H1 (cell line): ENCODE results near the gene CCDC92B. TPM values are rescaled to one million over a fixed set of nuclear protein-coding genes. Genes with fewer than 3 reads are reported as not detected.
A peak's percentile ranks its signal among the peaks of the same experiment; 100 is the strongest.

ENCODE experiments used
- CTCF ChIA-PET: fragments of 300-600 bp; sonication (Branson Sonifier 250); formaldehyde crosslinking; loops from one replicate; lab custom pipeline; 2021; ENCODE audit not compliant: partially characterized antibody; lab: Charles Lee
- POLR2A ChIA-PET: fragments of 300-600 bp; sonication (Branson Sonifier 250); formaldehyde crosslinking; loops from one replicate; lab custom pipeline; 2021; ENCODE audit warnings: inconsistent platforms; ENCODE audit not compliant: partially characterized antibody; lab: Charles Lee
- DNase-seq, 2 experiments: peaks; one replicate each; pipeline versions ENCODE4 v3.0.0 to v3.0.0-alpha.2; 2010 to 2022; ENCODE audit warnings: low spot score in 2 of 2, low read depth in 1 of 2, mixed read lengths in 1 of 2
- FAIRE-seq: peaks from 2 replicates; lab custom pipeline; 2011; peaks lifted over from hg19 to GRCh38; lab: Jason Lieb, UNC
- H2AFZ ChIP-seq: 2 replicates; pipeline ENCODE4 v1.8.1; 2012; ENCODE audit warnings: low read length, inconsistent platforms
- H2AK5ac ChIP-seq: 2 replicates; pipeline ENCODE4 v1.6.1; 2013; ENCODE audit warnings: low read depth, low read length
- H2BK120ac ChIP-seq: replicated peaks from 2 replicates; pipeline ENCODE3; 2013; ENCODE audit warnings: low read depth, low read length, inconsistent platforms
- H2BK12ac ChIP-seq: 2 replicates; pipeline ENCODE4 v1.6.1; 2013; ENCODE audit warnings: low read depth, low read length
- H2BK15ac ChIP-seq: 2 replicates; pipeline ENCODE4 v1.6.1; 2013; ENCODE audit warnings: low read length
- H2BK20ac ChIP-seq: 2 replicates; pipeline ENCODE4 v1.6.1; 2013; ENCODE audit warnings: low read length
- H2BK5ac ChIP-seq: 2 replicates; pipeline ENCODE4 v1.6.1; 2013; ENCODE audit warnings: low read depth, low read length
- H3K14ac ChIP-seq: 2 replicates; pipeline ENCODE4 v1.6.1; 2013; ENCODE audit warnings: inconsistent platforms; ENCODE audit not compliant: insufficient read length
- H3K18ac ChIP-seq: 2 replicates; pipeline ENCODE4 v1.6.1; 2013; ENCODE audit warnings: low read length; ENCODE audit errors: extremely low read depth
- H3K23ac ChIP-seq: 2 replicates; pipeline ENCODE4 v1.6.1; 2013; ENCODE audit warnings: inconsistent platforms; ENCODE audit not compliant: insufficient read length
- H3K23me2 ChIP-seq: 2 replicates; pipeline ENCODE4 v1.6.1; 2013; ENCODE audit warnings: low read depth, low read length
- H3K27ac ChIP-seq: 2 replicates; pipeline ENCODE4 v1.6.1; 2011; ENCODE audit warnings: low read depth, low read length, inconsistent platforms
- H3K27me3 ChIP-seq, 4 experiments: replicated peaks in 1 of 4; 1 replicate in 1 of 4; 2 replicates in 3 of 4; pipeline versions ENCODE4 v1.6.1 to v1.8.1; 2011 to 2013; ENCODE audit warnings: low read length in 3 of 4, mild to moderate bottlenecking in 3 of 4, inconsistent platforms in 2 of 4, mixed read lengths in 2 of 4, moderate library complexity in 1 of 4; ENCODE audit not compliant: control insufficient read depth in 3 of 4, insufficient read depth in 3 of 4; ENCODE audit errors: extremely low read depth in 1 of 4
- H3K36me3 ChIP-seq, 4 experiments: 2 replicates each; pipeline versions ENCODE4 v1.6.1 to v1.8.1; 2011 to 2013; ENCODE audit warnings: mild to moderate bottlenecking in 4 of 4, low read length in 3 of 4, moderate library complexity in 2 of 4, control low read depth in 1 of 4, inconsistent platforms in 1 of 4; ENCODE audit not compliant: insufficient read depth in 4 of 4, control insufficient read depth in 2 of 4
- H3K4ac ChIP-seq: replicated peaks from 2 replicates; pipeline ENCODE3; 2013; ENCODE audit warnings: low read length, low read depth, mixed read lengths, inconsistent platforms; ENCODE audit not compliant: insufficient read length
- H3K4me1 ChIP-seq, 4 experiments: replicated peaks in 1 of 4; 1 replicate in 1 of 4; 2 replicates in 3 of 4; pipeline versions ENCODE4 v1.6.1 to v1.8.1; 2011 to 2013; ENCODE audit warnings: low read length in 3 of 4, inconsistent platforms in 2 of 4, mixed read lengths in 1 of 4; ENCODE audit not compliant: insufficient read depth in 4 of 4, control insufficient read depth in 3 of 4
- H3K4me2 ChIP-seq, 2 experiments: 2 replicates each; pipeline versions ENCODE4 v1.6.1 to v1.8.1; 2011 to 2013; ENCODE audit warnings: low read depth in 2 of 2, low read length in 2 of 2, control low read depth in 1 of 2, inconsistent platforms in 1 of 2, mild to moderate bottlenecking in 1 of 2; ENCODE audit not compliant: insufficient read depth in 1 of 2
- H3K4me3 ChIP-seq, 4 experiments: fragments of 200-600, 300-600 bp in 1 of 4; sonication (generic), shearing (Covaris generic), sonication (Bioruptor Twin) in 1 of 4; 2 replicates each; pipeline versions ENCODE4 v1.5.1 to v1.8.1; 2011 to 2016; ENCODE audit warnings: low read length in 4 of 4, low read depth in 3 of 4, control low read depth in 2 of 4, inconsistent platforms in 2 of 4, mild to moderate bottlenecking in 2 of 4, mixed read lengths in 1 of 4, moderate library complexity in 1 of 4; ENCODE audit not compliant: insufficient read depth in 2 of 4; ENCODE audit errors: extremely low read depth in 1 of 4
- H3K56ac ChIP-seq: replicated peaks from 2 replicates; pipeline ENCODE3; 2013; ENCODE audit warnings: low read depth, mild to moderate bottlenecking, mixed read lengths, low read length, inconsistent platforms; ENCODE audit not compliant: insufficient read length
- H3K79me1 ChIP-seq: 2 replicates; pipeline ENCODE4 v1.6.1; 2013; ENCODE audit warnings: low read depth, low read length, control low read depth
- H3K79me2 ChIP-seq, 2 experiments: 2 replicates each; pipeline versions ENCODE4 v1.6.1 to v1.8.1; 2012 to 2013; ENCODE audit warnings: low read length in 2 of 2, mild to moderate bottlenecking in 2 of 2, inconsistent platforms in 1 of 2; ENCODE audit not compliant: insufficient read depth in 2 of 2, control insufficient read depth in 1 of 2
- H3K9ac ChIP-seq, 4 experiments: replicated peaks in 1 of 4; 1 replicate in 1 of 4; 2 replicates in 3 of 4; pipeline versions ENCODE4 v1.6.1 to v1.8.1; 2011 to 2013; ENCODE audit warnings: low read depth in 3 of 4, low read length in 3 of 4, control low read depth in 2 of 4, mild to moderate bottlenecking in 2 of 4, moderate library complexity in 2 of 4, inconsistent platforms in 1 of 4; ENCODE audit errors: extremely low read depth in 1 of 4
- H3K9me3 ChIP-seq, 2 experiments: 2 replicates each; pipeline versions ENCODE4 v1.6.1 to v1.8.1; 2012 to 2013; ENCODE audit warnings: mild to moderate bottlenecking in 2 of 2, moderate library complexity in 2 of 2, control low read depth in 1 of 2, inconsistent platforms in 1 of 2, low read depth in 1 of 2, low read length in 1 of 2, mixed read lengths in 1 of 2; ENCODE audit not compliant: insufficient read depth in 2 of 2
- H4K20me1 ChIP-seq, 2 experiments: replicated peaks in 1 of 2; 2 replicates each; pipeline versions ENCODE3 to v1.8.1; 2011 to 2013; ENCODE audit warnings: inconsistent platforms in 2 of 2, low read length in 2 of 2, mild to moderate bottlenecking in 1 of 2; ENCODE audit not compliant: insufficient read depth in 2 of 2, control insufficient read depth in 1 of 2
- H4K5ac ChIP-seq: 2 replicates; pipeline ENCODE4 v1.6.1; 2013; ENCODE audit warnings: low read length, low read depth, mixed read lengths, inconsistent platforms; ENCODE audit not compliant: insufficient read length
- H4K8ac ChIP-seq: 2 replicates; pipeline ENCODE4 v1.8.0; 2013; ENCODE audit warnings: mild to moderate bottlenecking, moderate library complexity, low read length, inconsistent platforms; ENCODE audit not compliant: insufficient read depth; ENCODE audit errors: extremely low read depth
- H4K91ac ChIP-seq: replicated peaks from 2 replicates; pipeline ENCODE3; 2013; ENCODE audit warnings: low read length, mixed read lengths, inconsistent platforms; ENCODE audit not compliant: insufficient read length
- ASH2L ChIP-seq: fragments of 200-600, 300-600 bp; sonication (generic); IDR thresholded peaks from one replicate; pipeline ENCODE4 v1.7.1; 2017; ENCODE audit warnings: low read length
- CREB1 ChIP-seq: IDR thresholded peaks from 2 replicates; pipeline ENCODE4 v1.6.1; 2012; ENCODE audit warnings: inconsistent platforms
- CTBP2 ChIP-seq: IDR thresholded peaks from 2 replicates; pipeline ENCODE4 v1.7.0; 2011; ENCODE audit warnings: borderline replicate concordance, mild to moderate bottlenecking, moderate library complexity, mixed read lengths, low read length; ENCODE audit not compliant: insufficient read depth, insufficient read length
- NANOG ChIP-seq: IDR thresholded peaks from 2 replicates; pipeline ENCODE4 v1.6.1; 2011; ENCODE audit warnings: low read length, low read depth, mild to moderate bottlenecking, inconsistent platforms; ENCODE audit not compliant: insufficient read depth, poor library complexity, severe bottlenecking
- RBBP5 ChIP-seq: IDR thresholded peaks from 2 replicates; pipeline ENCODE4 v1.7.1; 2012; ENCODE audit warnings: low read depth, mild to moderate bottlenecking, inconsistent platforms, low read length, moderate library complexity, borderline replicate concordance
- RFX5 ChIP-seq: IDR thresholded peaks from 2 replicates; pipeline ENCODE4 v1.6.1; 2011; ENCODE audit warnings: low read depth, low read length, improper control_type of control experiment, borderline replicate concordance
- RNF2 ChIP-seq: fragments of 200-900, 300-1000 bp; sonication (generic); IDR thresholded peaks from 2 replicates; pipeline ENCODE4 v1.7.1; 2016; ENCODE audit warnings: borderline replicate concordance, low read depth, mild to moderate bottlenecking, antibody characterized with exemption, low read length; ENCODE audit not compliant: poor library complexity, severe bottlenecking; ENCODE audit errors: missing control alignments
- SAP30 ChIP-seq: fragments of 300-600 bp; sonication (generic); IDR thresholded peaks from 2 replicates; pipeline ENCODE4 v1.7.1; 2012; ENCODE audit warnings: low read length, moderate library complexity, mild to moderate bottlenecking, inconsistent platforms; ENCODE audit not compliant: insufficient read depth, insufficient replicate concordance
- SIN3A ChIP-seq, 2 experiments: IDR thresholded peaks in 1 of 2; conservative IDR thresholded peaks in 1 of 2; 2 replicates each; pipeline ENCODE4 v1.6.1; 2011 to 2012; ENCODE audit warnings: low read length in 2 of 2, improper control_type of control experiment in 1 of 2, low read depth in 1 of 2, mild to moderate bottlenecking in 1 of 2
- SIRT6 ChIP-seq: IDR thresholded peaks from one replicate; pipeline ENCODE4 v1.7.1; 2012; ENCODE audit warnings: low read length, inconsistent platforms
- SP2 ChIP-seq: IDR thresholded peaks from 2 replicates; pipeline ENCODE4 v1.6.1; 2012; ENCODE audit warnings: mild to moderate bottlenecking, low read length, inconsistent platforms
- TAF7 ChIP-seq: optimal IDR thresholded peaks from 2 replicates; pipeline ENCODE3; 2011; ENCODE audit warnings: low read depth, mild to moderate bottlenecking, inconsistent platforms, low read length, moderate library complexity, borderline replicate concordance
- WGBS, 2 experiments: shearing (Covaris generic) in 1 of 2; methylation state at CpG; one replicate each; pipeline versions ENCODE4 v1.1.6 to v1.1.7; 2013 to 2015; ENCODE audit warnings: low lambda C conversion rate in 2 of 2, mixed read lengths in 2 of 2, inconsistent platforms in 1 of 2, low coverage in 1 of 2, missing lambda C conversion rate in 1 of 2; ENCODE audit not compliant: insufficient replicate concordance in 2 of 2, insufficient coverage in 1 of 2, insufficient read length in 1 of 2; ENCODE audit errors: extremely low coverage in 1 of 2, missing lambda C conversion rate in 1 of 2; 5-methylcytosine and 5-hydroxymethylcytosine counted together
- polyA plus RNA-seq, 7 experiments: library from polyadenylated mRNA; depleted of rRNA in 3 of 7; stranded (reverse) in 5 of 7; unstranded in 2 of 7; fragments of >200 nt in 5 of 7; fragments of 200-250 nt in 2 of 7; gene quantifications; 1 replicate in 5 of 7; 2 replicates in 1 of 7; 4 replicates in 1 of 7; pipeline versions ENCODE4 v1.2.1 to v1.2.3, GENCODE V29; 2011 to 2013; ENCODE audit warnings: missing spikeins in 2 of 7, mixed read lengths in 2 of 7
- total RNA-seq: library from RNA; stranded (reverse); fragmentation: NEBNext Ultra II Directional; extraction: Animal tissue kit (Norgen Biotek cat#: 25700); gene quantifications from 2 replicates; pipeline ENCODE4 v1.2.1, GENCODE V29; 2021

CCDC92B gene
- total and polyA plus RNA-seq, 2 of the 8 experiments (the other 6 are each of a cell fraction or from before 2014, with no cell fraction given), result 5.5 to 12.1 TPM

- no peak overlapping the region for H2BK20ac ChIP-seq
- peaks cover 0 to 11% (median 4%) of the 10 kb centered on the region in 4 experiments; a peak in 3 of 7 replicates for H3K4me1 ChIP-seq
- H3K56ac ChIP-seq, result no peak overlapping the region
- H3K9me3 ChIP-seq, result no peaks in the 10 kb centered on the region
- WGBS, 2 experiments, result 5% methylated on average over 21 of the region's 35 CpGs; no CpG with 5 or more reads in 1 of the 2 experiments
- peak overlapping the region; percentile 71 for H3K18ac ChIP-seq
- no peak overlapping the region for H2BK15ac ChIP-seq
- H3K4me3 ChIP-seq, result peak overlapping the region in 2 of 4 experiments; percentile 60 to 74; a peak in 4 of 8 replicates
- H3K23me2 ChIP-seq, result peaks cover 4% of the 10 kb centered on the region; the same call in 1 of the 2 replicates
- peaks cover 0 to 4% (median 1%) of the 10 kb centered on the region in 4 experiments; a peak in 3 of 7 replicates for H3K27me3 ChIP-seq
- no peak overlapping the region for H2AFZ ChIP-seq
- DNase-seq, result peak; percentile 44 to 96
- peaks cover 2 to 3% of the 10 kb centered on the region in 2 experiments for H4K20me1 ChIP-seq
- H4K8ac ChIP-seq, result no peak overlapping the region
- H3K27ac ChIP-seq, result no peak overlapping the region
- H4K5ac ChIP-seq, result no peak overlapping the region
- H3K14ac ChIP-seq, result no peak overlapping the region
- H3K79me1 ChIP-seq, result no peaks in the 10 kb centered on the region
- H2BK5ac ChIP-seq, result no peak overlapping the region
- no peak overlapping the region for H2BK12ac ChIP-seq
- H3K79me2 ChIP-seq, result 0 out of 4 replicates have a peak, but pooled peaks cover 0 to 3% of the 10 kb centered on the region in 2 experiments
- no peak overlapping the region for H3K9ac ChIP-seq
- peak; percentile 55 for FAIRE-seq
- peak overlapping the region; percentile 43 to 53 for H3K4me2 ChIP-seq
- H2BK120ac ChIP-seq, result no peak overlapping the region
- no peaks in the 10 kb centered on the region for H3K36me3 ChIP-seq
- H2AK5ac ChIP-seq, result no peak overlapping the region
- H3K23ac ChIP-seq, result no peak overlapping the region
- no peak overlapping the region for H3K4ac ChIP-seq
- CTCF ChIA-PET, result interaction anchor here (1.4 to 1.6 kb wide), 2 partner anchors 27 to 37 kb away, joined by 4 to 6 read pairs; no protein-coding TSS in a partner anchor
- POLR2A ChIA-PET, result interaction anchor here (0.6 to 1.8 kb wide), 3 partner anchors 28 to 239 kb away, joined by 3 to 5 read pairs (median 3); partner anchors contain the start of gene METTL16
- H4K91ac ChIP-seq, result no peak overlapping the region
- TF ChIP-seq TAF7 (no peak), NANOG (no peak), ASH2L (peak; percentile 37), RBBP5 (no peak; the same call in 1 of the 2 replicates), SIRT6 (no peak), CTBP2 (no peak), RNF2 (no peak), CREB1 (peak; percentile 39; the same call in 1 of the 2 replicates), SAP30 (no peak), SIN3A (conservative IDR thresholded peaks at IDR 0.05 in 1 of 2, IDR thresholded peaks at IDR 0.05 in 1 of 2; ENCODE audit: low read depth in 1 of 2, low read length in 2 of 2) (peak; percentile 99), SP2 (no peak), RFX5 (no peak)
Observed at GRCh38 chr17:2749784-2750181, 331 bp upstream of the CCDC92B start.
